Measurements from ENCODE around the gene CCDC88C.

DNA sequence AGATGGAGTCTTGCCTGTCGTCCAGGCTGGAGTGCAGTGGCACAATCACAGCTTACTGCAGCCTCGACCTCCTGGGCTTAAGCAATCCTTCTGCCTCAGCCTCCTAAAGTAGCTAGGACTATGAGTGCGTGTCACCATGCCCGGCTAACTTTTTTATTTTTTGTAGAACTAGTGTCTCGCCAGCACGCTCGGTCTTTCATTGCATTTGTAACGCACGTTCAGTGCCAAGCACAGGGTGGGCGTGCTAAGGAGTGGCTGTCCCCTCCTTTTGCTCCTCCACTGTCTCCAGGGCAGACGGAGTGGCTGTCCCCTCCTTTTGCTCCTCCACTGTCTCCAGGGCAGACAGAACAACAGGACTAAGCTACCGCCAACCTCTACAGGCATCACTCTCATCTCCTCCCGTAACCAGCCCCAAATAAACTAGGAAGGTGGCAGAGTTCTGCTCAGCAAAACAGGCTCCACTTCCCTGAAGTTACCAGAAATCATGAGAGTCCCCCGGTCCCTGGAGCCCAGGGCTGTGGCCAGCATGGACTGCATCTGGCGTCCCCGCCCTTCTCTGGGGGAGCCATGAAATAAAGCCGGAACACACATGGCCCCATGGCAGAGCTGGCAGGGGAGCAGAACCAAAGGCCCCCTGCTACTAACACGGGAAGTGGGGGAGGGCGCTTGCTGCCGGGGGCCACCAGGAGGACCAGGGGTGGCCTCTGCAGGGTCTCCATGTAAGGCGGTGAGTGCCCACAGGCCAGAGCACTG, 60.2 kb downstream of the CCDC88C start:
- TF ChIP-seq EZH2 (IDR thresholded peaks at IDR 0.05) (no peak), EZH2phosphoT487 (IDR thresholded peaks at IDR 0.05) (no peak)
- TF ChIP-seq, protein P1, sequence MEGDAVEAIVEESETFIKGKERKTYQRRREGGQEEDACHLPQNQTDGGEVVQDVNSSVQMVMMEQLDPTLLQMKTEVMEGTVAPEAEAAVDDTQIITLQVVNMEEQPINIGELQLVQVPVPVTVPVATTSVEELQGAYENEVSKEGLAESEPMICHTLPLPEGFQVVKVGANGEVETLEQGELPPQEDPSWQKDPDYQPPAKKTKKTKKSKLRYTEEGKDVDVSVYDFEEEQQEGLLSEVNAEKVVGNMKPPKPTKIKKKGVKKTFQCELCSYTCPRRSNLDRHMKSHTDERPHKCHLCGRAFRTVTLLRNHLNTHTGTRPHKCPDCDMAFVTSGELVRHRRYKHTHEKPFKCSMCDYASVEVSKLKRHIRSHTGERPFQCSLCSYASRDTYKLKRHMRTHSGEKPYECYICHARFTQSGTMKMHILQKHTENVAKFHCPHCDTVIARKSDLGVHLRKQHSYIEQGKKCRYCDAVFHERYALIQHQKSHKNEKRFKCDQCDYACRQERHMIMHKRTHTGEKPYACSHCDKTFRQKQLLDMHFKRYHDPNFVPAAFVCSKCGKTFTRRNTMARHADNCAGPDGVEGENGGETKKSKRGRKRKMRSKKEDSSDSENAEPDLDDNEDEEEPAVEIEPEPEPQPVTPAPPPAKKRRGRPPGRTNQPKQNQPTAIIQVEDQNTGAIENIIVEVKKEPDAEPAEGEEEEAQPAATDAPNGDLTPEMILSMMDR (IDR thresholded peaks at IDR 0.05), result no peak
